IMR-90 (cell line): ENCODE data around the gene PRKAG2. TPM values are rescaled to one million over a fixed set of nuclear protein-coding genes. Genes with fewer than 3 reads are reported as not detected.

Experiments
- ATAC-seq: fragments of 200-7000 bp; cut with Tn5 transposase; 2 replicates; pipeline ENCODE4 v1.9.1; 2020; ENCODE audit warnings: low read depth, mild to moderate bottlenecking, moderate library complexity
- BruUV-seq: library from RNA; stranded (reverse); fragments of 400-500 nt; replicated peaks from 2 replicates; lab custom pipeline; 2021; lab: Mats Ljungman, UMichigan
- CTCF ChIA-PET: fragments of 300-600 bp; formaldehyde crosslinking; extraction: SDS; loops from one replicate; lab custom pipeline; 2021; ENCODE audit warnings: antibody characterized with exemption; lab: Yijun Ruan, JAX
- POLR2A ChIA-PET: fragments of 300-600 bp; sonication (Branson Sonifier 250); formaldehyde crosslinking; loops from one replicate; lab custom pipeline; 2022; ENCODE audit warnings: antibody characterized with exemption; ENCODE audit not compliant: unreplicated experiment; lab: Charles Lee
- DNase-seq: peaks from one replicate; pipeline ENCODE4 v3.0.0; 2013
- H2AFZ ChIP-seq: replicated peaks from 2 replicates; pipeline ENCODE3; 2013; ENCODE audit warnings: low read length, mild to moderate bottlenecking; ENCODE audit not compliant: poor library complexity
- H2AK5ac ChIP-seq: 2 replicates; pipeline ENCODE4 v1.6.1; 2013; ENCODE audit warnings: low read depth, low read length, inconsistent platforms
- H2AK9ac ChIP-seq: replicated peaks from 2 replicates; pipeline ENCODE3; 2013; ENCODE audit warnings: mild to moderate bottlenecking, low read depth, low read length, moderate library complexity; ENCODE audit not compliant: poor library complexity
- H2BK120ac ChIP-seq: 2 replicates; pipeline ENCODE4 v1.6.1; 2013; ENCODE audit warnings: low read depth, low read length, inconsistent platforms
- H2BK15ac ChIP-seq: 3 replicates; pipeline ENCODE4 v1.6.1; 2013; ENCODE audit warnings: low read depth, low read length, inconsistent platforms
- H2BK20ac ChIP-seq: 2 replicates; pipeline ENCODE4 v1.6.1; 2013; ENCODE audit warnings: low read depth, mild to moderate bottlenecking, inconsistent platforms, low read length, moderate library complexity
- H2BK5ac ChIP-seq: 2 replicates; pipeline ENCODE4 v1.6.1; 2013; ENCODE audit warnings: mild to moderate bottlenecking, low read depth, low read length, inconsistent platforms; ENCODE audit not compliant: poor library complexity, severe bottlenecking
- H3K14ac ChIP-seq: replicated peaks from 2 replicates; pipeline ENCODE4 v1.6.1; 2013; ENCODE audit warnings: low read depth, low read length, inconsistent platforms
- H3K18ac ChIP-seq: 2 replicates; pipeline ENCODE4 v1.6.1; 2013; ENCODE audit warnings: low read depth, low read length, control low read depth
- H3K23ac ChIP-seq: 2 replicates; pipeline ENCODE4 v1.6.1; 2013; ENCODE audit warnings: low read depth, low read length, inconsistent platforms
- H3K27ac ChIP-seq: 2 replicates; pipeline ENCODE4 v1.5.1; 2013; ENCODE audit warnings: mild to moderate bottlenecking, control low read depth, low read length; ENCODE audit not compliant: insufficient read depth
- H3K27me3 ChIP-seq: 2 replicates; pipeline ENCODE4 v1.6.1; 2013; ENCODE audit warnings: low read length; ENCODE audit not compliant: control insufficient read depth, insufficient read depth
- H3K36me3 ChIP-seq: 2 replicates; pipeline ENCODE4 v1.6.1; 2013; ENCODE audit warnings: low read length, mixed read lengths; ENCODE audit not compliant: control insufficient read depth, insufficient read depth
- H3K4ac ChIP-seq: 2 replicates; pipeline ENCODE4 v1.6.1; 2013; ENCODE audit warnings: low read depth, low read length, inconsistent platforms
- H3K4me1 ChIP-seq: 2 replicates; pipeline ENCODE4 v1.6.1; 2013; ENCODE audit warnings: low read length, mixed read lengths; ENCODE audit not compliant: control insufficient read depth, insufficient read depth
- H3K4me2 ChIP-seq: 2 replicates; pipeline ENCODE4 v1.6.1; 2013; ENCODE audit warnings: low read depth, mild to moderate bottlenecking, control low read depth, low read length, moderate library complexity
- H3K4me3 ChIP-seq: 2 replicates; pipeline ENCODE4 v1.5.1; 2013; ENCODE audit warnings: low read depth, mild to moderate bottlenecking, control low read depth, low read length, moderate library complexity; ENCODE audit not compliant: insufficient read depth
- H3K56ac ChIP-seq: 2 replicates; pipeline ENCODE4 v1.6.1; 2013; ENCODE audit warnings: low read length, inconsistent platforms; ENCODE audit not compliant: insufficient read depth; ENCODE audit errors: extremely low read depth
- H3K79me1 ChIP-seq, 2 experiments: 2 replicates each; pipeline ENCODE4 v1.6.1; 2013; ENCODE audit warnings: low read length in 2 of 2, inconsistent platforms in 1 of 2, low read depth in 1 of 2
- H3K9ac ChIP-seq: 2 replicates; pipeline ENCODE4 v1.6.1; 2013; ENCODE audit warnings: low read depth, low read length, control low read depth
- H3K9me1 ChIP-seq: 2 replicates; pipeline ENCODE4 v1.6.1; 2013; ENCODE audit warnings: low read length, inconsistent platforms; ENCODE audit not compliant: insufficient read depth
- H3K9me3 ChIP-seq: 2 replicates; pipeline ENCODE4 v1.6.1; 2013; ENCODE audit warnings: low read length; ENCODE audit not compliant: control insufficient read depth, insufficient read depth
- H4K20me1 ChIP-seq: 2 replicates; pipeline ENCODE4 v1.6.1; 2013; ENCODE audit warnings: low read length, inconsistent platforms; ENCODE audit not compliant: insufficient read depth
- H4K5ac ChIP-seq: 2 replicates; pipeline ENCODE4 v1.6.1; 2013; ENCODE audit warnings: mild to moderate bottlenecking, low read depth, low read length, control low read depth
- H4K8ac ChIP-seq, 2 experiments: 2 replicates each; pipeline ENCODE4 v1.6.1; 2013; ENCODE audit warnings: low read depth in 2 of 2, low read length in 2 of 2, control low read depth in 1 of 2, inconsistent platforms in 1 of 2
- H4K91ac ChIP-seq: 2 replicates; pipeline ENCODE4 v1.6.1; 2013; ENCODE audit warnings: low read depth, low read length, inconsistent platforms; ENCODE audit not compliant: insufficient read depth
- CEBPB ChIP-seq: IDR thresholded peaks from 2 replicates; pipeline ENCODE4 v1.6.1; 2012; ENCODE audit warnings: low read depth, low read length, improper control_type of control experiment
- CHD1 ChIP-seq: IDR thresholded peaks from 2 replicates; pipeline ENCODE4 v1.6.1; 2012; ENCODE audit warnings: low read depth, low read length, improper control_type of control experiment
- FOS ChIP-seq: fragments of 150-350 bp; IDR thresholded peaks from 2 replicates; pipeline ENCODE4 v1.6.1; 2016; ENCODE audit warnings: low read depth, low read length
- MAFK ChIP-seq: IDR thresholded peaks from 2 replicates; pipeline ENCODE4 v1.6.1; 2012; ENCODE audit warnings: low read depth, low read length, improper control_type of control experiment
- MAZ ChIP-seq: IDR thresholded peaks from 2 replicates; pipeline ENCODE4 v1.6.1; 2012; ENCODE audit warnings: low read depth, mild to moderate bottlenecking, low read length, improper control_type of control experiment, moderate library complexity, borderline replicate concordance
- POLR2A ChIP-seq: IDR thresholded peaks from 2 replicates; pipeline ENCODE4 v1.6.1; 2012; ENCODE audit warnings: mild to moderate bottlenecking, low read depth, low read length
- RCOR1 ChIP-seq: IDR thresholded peaks from 2 replicates; pipeline ENCODE4 v1.6.1; 2012; ENCODE audit warnings: mild to moderate bottlenecking, low read length, improper control_type of control experiment; ENCODE audit not compliant: insufficient replicate concordance
- RFX5 ChIP-seq: IDR thresholded peaks from 2 replicates; pipeline ENCODE4 v1.8.0; 2012; ENCODE audit warnings: low read depth, mild to moderate bottlenecking, low read length, moderate library complexity
- WGBS, 2 experiments: methylation state at CpG; one replicate each; pipeline versions ENCODE4 v1.1.5 to v1.1.7; 2013; ENCODE audit warnings: missing lambda C conversion rate in 2 of 2; ENCODE audit not compliant: insufficient read length in 1 of 2; ENCODE audit errors: extremely low coverage in 2 of 2; 5-methylcytosine and 5-hydroxymethylcytosine counted together
- dilution Hi-C: fragments of 300-500 bp; cut with HindIII; formaldehyde crosslinking; loops from one replicate; pipeline ENCODE4 v1.14.3; 2018; ENCODE audit warnings: low sequenced_read_pairs; ENCODE audit not compliant: unreplicated experiment
- in situ Hi-C: fragments of 300-500 bp; cut with MboI; formaldehyde crosslinking; loops from 3 replicates; pipeline ENCODE4 v1.14.3; 2019; ENCODE audit warnings: low sequenced_read_pairs, inconsistent platforms, mixed read lengths
- intact Hi-C: fragments of 100-400 bp; cut with micrococcal nuclease; formaldehyde crosslinking; loops from 2 replicates; pipeline ENCODE4 v1.10.0; 2022
- polyA plus RNA-seq, 3 experiments: library from polyadenylated mRNA; depleted of rRNA; stranded (reverse); fragments of >200 nt; gene quantifications; 2 replicates each; pipeline ENCODE4 v1.2.3, GENCODE V29; 2012; ENCODE audit warnings: low replicate concordance in 1 of 3
- total RNA-seq: library from RNA; depleted of rRNA; stranded (reverse); fragments of >200 nt; gene quantifications from 2 replicates; pipeline ENCODE4 v1.2.3, GENCODE V29; 2012
- TF ChIP-seq, protein P1 (sequence below): conservative IDR thresholded peaks from 2 replicates; pipeline ENCODE4 v1.5.1; 2012; ENCODE audit warnings: mild to moderate bottlenecking, low read depth, low read length, improper control_type of control experiment
- TF ChIP-seq, protein P2 (sequence below): fragments of 150-350 bp; IDR thresholded peaks from 2 replicates; pipeline ENCODE4 v1.6.1; 2016; ENCODE audit warnings: low read depth, mild to moderate bottlenecking, low read length, moderate library complexity, borderline replicate concordance

Gene PRKAG2
- total and polyA plus RNA-seq, 2 of the 4 experiments (the other 2 are of a cell fraction): 15.4 to 21.6 TPM

DNA sequence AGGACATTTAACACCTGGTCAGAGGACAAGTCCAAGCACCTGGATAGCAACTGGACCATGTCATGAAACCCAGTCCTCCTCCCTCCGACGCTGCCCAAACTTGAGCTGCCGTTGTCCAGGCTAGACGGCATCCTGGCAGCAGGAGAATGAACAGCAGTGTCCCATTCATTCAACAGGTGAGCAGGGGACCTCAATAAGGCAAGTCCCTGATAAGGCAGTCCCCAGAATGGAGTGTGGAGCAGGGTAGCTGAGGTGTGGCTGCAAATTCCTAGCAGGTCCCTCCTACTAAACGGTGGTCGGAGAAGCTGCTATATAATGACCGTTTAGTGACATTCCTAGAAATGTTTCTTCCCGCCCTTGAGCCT lies 169.8 kb downstream of the PRKAG2 start:
- Histone ChIP-seq H3K9ac (no peak overlapping the region), H2BK5ac (no peak overlapping the region), H4K5ac (no peak overlapping the region), H4K8ac (no peak overlapping the region), H2AFZ (no peak overlapping the region), H3K18ac (no peak overlapping the region), H4K91ac (no peak overlapping the region), H3K9me1 (peaks cover 11% of the 10 kb centered on the region), H2BK120ac (0 out of 2 replicates have a peak overlapping the region, but pooled peaks have one; percentile 6), H3K27ac (no peak overlapping the region), H2AK9ac (peak overlapping the region; percentile 33), H3K4ac (no peak overlapping the region), H4K20me1 (no peaks in the 10 kb centered on the region), H3K27me3 (no peaks in the 10 kb centered on the region; the same call in 1 of the 2 replicates), H2BK20ac (no peak overlapping the region), H3K56ac (no peak overlapping the region), H3K4me2 (no peak overlapping the region), H2AK5ac (peak overlapping the region; percentile 81; the same call in 1 of the 2 replicates), H2BK15ac (no peak overlapping the region), H3K36me3 (no peaks in the 10 kb centered on the region), H3K23ac (no peak overlapping the region), H3K14ac (no peak overlapping the region), H3K79me1 (no peaks in the 10 kb centered on the region; a peak in 1 of 4 replicates), H3K9me3 (no peaks in the 10 kb centered on the region), H3K4me3 (no peak overlapping the region), H3K4me1 (peaks cover 9% of the 10 kb centered on the region; the same call in 1 of the 2 replicates)
- intact Hi-C loops (loop anchor here (5.0 kb wide), 1 partner anchor 135 kb away; no protein-coding TSS in a partner anchor), dilution Hi-C loops (no loop called here), in situ Hi-C loops (no loop called here)
- DNase-seq (no peak), ATAC-seq (no peak)
- CTCF ChIA-PET: interaction anchor here (1.4 to 2.6 kb wide), 2 partner anchors 75 to 132 kb away, joined by 3 to 10 read pairs; no protein-coding TSS in a partner anchor
- TF ChIP-seq, protein P1, sequence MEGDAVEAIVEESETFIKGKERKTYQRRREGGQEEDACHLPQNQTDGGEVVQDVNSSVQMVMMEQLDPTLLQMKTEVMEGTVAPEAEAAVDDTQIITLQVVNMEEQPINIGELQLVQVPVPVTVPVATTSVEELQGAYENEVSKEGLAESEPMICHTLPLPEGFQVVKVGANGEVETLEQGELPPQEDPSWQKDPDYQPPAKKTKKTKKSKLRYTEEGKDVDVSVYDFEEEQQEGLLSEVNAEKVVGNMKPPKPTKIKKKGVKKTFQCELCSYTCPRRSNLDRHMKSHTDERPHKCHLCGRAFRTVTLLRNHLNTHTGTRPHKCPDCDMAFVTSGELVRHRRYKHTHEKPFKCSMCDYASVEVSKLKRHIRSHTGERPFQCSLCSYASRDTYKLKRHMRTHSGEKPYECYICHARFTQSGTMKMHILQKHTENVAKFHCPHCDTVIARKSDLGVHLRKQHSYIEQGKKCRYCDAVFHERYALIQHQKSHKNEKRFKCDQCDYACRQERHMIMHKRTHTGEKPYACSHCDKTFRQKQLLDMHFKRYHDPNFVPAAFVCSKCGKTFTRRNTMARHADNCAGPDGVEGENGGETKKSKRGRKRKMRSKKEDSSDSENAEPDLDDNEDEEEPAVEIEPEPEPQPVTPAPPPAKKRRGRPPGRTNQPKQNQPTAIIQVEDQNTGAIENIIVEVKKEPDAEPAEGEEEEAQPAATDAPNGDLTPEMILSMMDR: no peak
- TF ChIP-seq FOS: no peak
- TF ChIP-seq, protein P2, sequence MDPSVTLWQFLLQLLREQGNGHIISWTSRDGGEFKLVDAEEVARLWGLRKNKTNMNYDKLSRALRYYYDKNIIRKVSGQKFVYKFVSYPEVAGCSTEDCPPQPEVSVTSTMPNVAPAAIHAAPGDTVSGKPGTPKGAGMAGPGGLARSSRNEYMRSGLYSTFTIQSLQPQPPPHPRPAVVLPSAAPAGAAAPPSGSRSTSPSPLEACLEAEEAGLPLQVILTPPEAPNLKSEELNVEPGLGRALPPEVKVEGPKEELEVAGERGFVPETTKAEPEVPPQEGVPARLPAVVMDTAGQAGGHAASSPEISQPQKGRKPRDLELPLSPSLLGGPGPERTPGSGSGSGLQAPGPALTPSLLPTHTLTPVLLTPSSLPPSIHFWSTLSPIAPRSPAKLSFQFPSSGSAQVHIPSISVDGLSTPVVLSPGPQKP: no peak
- no peak for TF ChIP-seq MAFK
- TF ChIP-seq CEBPB: no peak
- no peak for TF ChIP-seq POLR2A
- TF ChIP-seq CHD1: no peak
- TF ChIP-seq RCOR1: no peak
- TF ChIP-seq MAZ: no peak
- no peak for TF ChIP-seq RFX5
- 92% methylated on average over 4 of the region's 8 CpGs; no CpG with 5 or more reads in 1 of the 2 experiments for WGBS, 2 experiments
- POLR2A ChIA-PET: no interaction called here
- BruUV-seq: no TSS peak
